K562 (cell line): Measurements from ENCODE around the gene ZNF85. TPM values are rescaled to one million over a fixed set of nuclear protein-coding genes. Genes with fewer than 3 reads are reported as not detected.

Experiments used
- ATAC-seq: fragments of 200-7000 bp; cut with Tn5 transposase; 3 replicates; pipeline ENCODE4 v1.9.1; 2020; ENCODE audit warnings: moderate library complexity
- BruUV-seq: library from RNA; stranded (reverse); fragments of 400-500 nt; replicated peaks from 2 replicates; lab custom pipeline; 2021; lab: Mats Ljungman, UMichigan
- CTCF ChIA-PET: fragments of 300-600 bp; formaldehyde crosslinking; extraction: SDS; loops from one replicate; lab custom pipeline; 2021; ENCODE audit warnings: low intra/inter-chr PET ratio; lab: Yijun Ruan, JAX
- POLR2A ChIA-PET: fragments of 300-600, 350-650 bp; sonication (Branson Sonifier 250); formaldehyde crosslinking; extraction: SDS; loops from one replicate; lab custom pipeline; 2021; ENCODE audit warnings: antibody characterized with exemption, inconsistent platforms; lab: Yijun Ruan, JAX
- DNase-seq, 4 experiments: peaks; one replicate each; pipeline versions ENCODE4 v3.0.0 to v3.0.0-alpha.2; 2011 to 2018; ENCODE audit warnings: low spot score in 3 of 4, mixed read lengths in 3 of 4; ENCODE audit errors: extremely low read depth in 1 of 4
- FAIRE-seq: peaks from 2 replicates; lab custom pipeline; 2011; peaks lifted over from hg19 to GRCh38; lab: Jason Lieb, UNC
- H2AFZ ChIP-seq: 2 replicates; pipeline ENCODE4 v1.6.0; 2011; ENCODE audit warnings: low read depth, low read length, control low read depth, inconsistent platforms
- H3K27ac ChIP-seq: fragments of 200-600 bp; 3 replicates; pipeline ENCODE4 v1.8.0; 2011; ENCODE audit warnings: low read depth, mild to moderate bottlenecking, control low read depth, inconsistent platforms, low read length, moderate library complexity, mixed read lengths; ENCODE audit errors: extremely low read depth
- H3K27me3 ChIP-seq, 2 experiments: fragments of 300-600 bp in 1 of 2; 2 replicates in 1 of 2; 3 replicates in 1 of 2; pipeline versions ENCODE4 v1.6.0 to v1.8.0; 2011; ENCODE audit warnings: inconsistent platforms in 2 of 2, low read length in 2 of 2, mild to moderate bottlenecking in 1 of 2, mixed read lengths in 1 of 2, moderate library complexity in 1 of 2; ENCODE audit not compliant: control insufficient read depth in 2 of 2, insufficient read depth in 2 of 2
- H3K36me3 ChIP-seq: fragments of 300-600 bp; 3 replicates; pipeline ENCODE4 v1.8.0; 2011; ENCODE audit warnings: mild to moderate bottlenecking, low read length, inconsistent platforms; ENCODE audit not compliant: control insufficient read depth, insufficient read depth
- H3K4me1 ChIP-seq, 2 experiments: fragments of 200-600 bp in 1 of 2; replicated peaks in 1 of 2; 2 replicates in 1 of 2; 3 replicates in 1 of 2; pipeline versions ENCODE4 v1.5.1 to v1.8.0; 2011; ENCODE audit warnings: inconsistent platforms in 2 of 2, low read length in 2 of 2, mild to moderate bottlenecking in 1 of 2, mixed read lengths in 1 of 2, moderate library complexity in 1 of 2; ENCODE audit not compliant: control insufficient read depth in 2 of 2, insufficient read depth in 2 of 2
- H3K4me2 ChIP-seq: 2 replicates; pipeline ENCODE4 v1.6.1; 2011; ENCODE audit warnings: low read length, control low read depth, inconsistent platforms, mixed read lengths; ENCODE audit not compliant: insufficient read depth
- H3K4me3 ChIP-seq: fragments of 200-600 bp; sonication (generic), shearing (Covaris generic); 2 replicates; pipeline ENCODE4 v1.5.1; 2016; ENCODE audit warnings: control low read depth, inconsistent platforms
- H3K79me2 ChIP-seq: fragments of 200-600 bp; 3 replicates; pipeline ENCODE4 v1.8.0; 2011; ENCODE audit warnings: low read length, inconsistent platforms; ENCODE audit not compliant: control insufficient read depth, insufficient read depth
- H3K9ac ChIP-seq, 2 experiments: 2 replicates each; pipeline versions ENCODE4 v1.6.0 to v1.6.1; 2011; ENCODE audit warnings: low read depth in 2 of 2, low read length in 2 of 2, control low read depth in 1 of 2, inconsistent platforms in 1 of 2, mild to moderate bottlenecking in 1 of 2, mixed read lengths in 1 of 2; ENCODE audit not compliant: insufficient read depth in 1 of 2
- H3K9me1 ChIP-seq: one replicate; pipeline ENCODE4 v1.6.0; 2011; ENCODE audit warnings: inconsistent platforms, mild to moderate bottlenecking, low read length, moderate library complexity; ENCODE audit not compliant: control insufficient read depth, insufficient read depth
- H3K9me3 ChIP-seq: replicated peaks from 2 replicates; pipeline ENCODE4 v1.5.1; 2011; ENCODE audit warnings: low read depth, low read length, inconsistent platforms; ENCODE audit not compliant: control insufficient read depth, insufficient read depth
- H4K20me1 ChIP-seq: replicated peaks from 2 replicates; pipeline ENCODE4 v1.6.1; 2011; ENCODE audit warnings: low read length, inconsistent platforms, mixed read lengths; ENCODE audit not compliant: control insufficient read depth, insufficient read depth
- FUS ChIP-seq: fragments of 200-400 bp; formaldehyde crosslinking; optimal IDR thresholded peaks from 2 replicates; pipeline ENCODE3; 2017; ENCODE audit warnings: low read depth, low read length
- NFIC ChIP-seq: fragments of 450-650 bp; IDR thresholded peaks from 2 replicates; pipeline ENCODE4 v1.6.1; 2017; ENCODE audit warnings: mild to moderate bottlenecking, inconsistent platforms
- RAD21 ChIP-seq, 2 experiments: fragments of 250-450 bp in 1 of 2; fragments of 450-650 bp in 1 of 2; sonication (Bioruptor Pico) in 1 of 2; formaldehyde crosslinking in 1 of 2; IDR thresholded peaks in 1 of 2; conservative IDR thresholded peaks in 1 of 2; 2 replicates each; pipeline versions ENCODE4 v1.4.0 to v1.8.0; 2020 to 2022; ENCODE audit warnings: mild to moderate bottlenecking in 2 of 2, moderate library complexity in 1 of 2
- SETDB1 ChIP-seq: IDR thresholded peaks from one replicate; pipeline ENCODE4 v1.6.1; 2012; ENCODE audit warnings: low read length, control low read depth, inconsistent platforms
- TAF7 ChIP-seq: fragments of 450-650 bp; IDR thresholded peaks from 2 replicates; pipeline ENCODE4 v1.6.1; 2016; ENCODE audit warnings: missing genetic modification characterization, missing compliant biosample characterization
- TCF7 ChIP-seq: sonication (generic); IDR thresholded peaks from 2 replicates; pipeline ENCODE4 v1.6.1; 2016; ENCODE audit warnings: antibody characterized with exemption, borderline replicate concordance
- ZBTB1 ChIP-seq: sonication (generic); formaldehyde crosslinking; IDR thresholded peaks from 2 replicates; pipeline ENCODE4 v1.8.1; 2023; ENCODE audit warnings: missing genetic modification reagents, low read depth, mild to moderate bottlenecking, borderline replicate concordance
- ZBTB7A ChIP-seq: IDR thresholded peaks from 2 replicates; pipeline ENCODE4 v1.6.1; 2011; ENCODE audit warnings: low read depth, mild to moderate bottlenecking, low read length, moderate library complexity, borderline replicate concordance; ENCODE audit not compliant: control insufficient read depth
- ZNF175 ChIP-seq: fragments of 200-800 bp; sonication (Bioruptor generic); IDR thresholded peaks from 2 replicates; pipeline ENCODE4 v1.6.1; 2016; ENCODE audit warnings: low read depth, mild to moderate bottlenecking, missing genetic modification characterization, missing compliant biosample characterization
- WGBS: fragments of 100-300 bp; shearing (Covaris generic); methylation state at CpG from one replicate; pipeline ENCODE4 v1.1.6; 2016; ENCODE audit warnings: low coverage, mixed read lengths; ENCODE audit not compliant: insufficient coverage; ENCODE audit errors: missing lambda C conversion rate; 5-methylcytosine and 5-hydroxymethylcytosine counted together
- in situ Hi-C: fragments of 300-500 bp; cut with MboI; formaldehyde crosslinking; loops from 4 replicates; pipeline ENCODE4 v1.15.0; 2018; ENCODE audit warnings: inconsistent platforms, mixed read lengths
- intact Hi-C: fragments of 100-400 bp; cut with micrococcal nuclease; formaldehyde crosslinking; loops from 2 replicates; pipeline ENCODE4 v1.14.2; 2022
- polyA plus RNA-seq, 8 experiments: library from polyadenylated mRNA; depleted of rRNA in 4 of 8; stranded (reverse) in 5 of 8; unstranded in 3 of 8; fragments of >200 nt; fragmentation: Nextera tagmentation in 2 of 8; fragmentation: Illumina TruSeq in 1 of 8; extraction: Ambion mirVana in 2 of 8; extraction: Trizol in 1 of 8; gene quantifications; 2 replicates each; pipeline versions ENCODE4 v1.2.1 to v1.2.3, GENCODE V29; 2011 to 2014; ENCODE audit warnings: inconsistent platforms in 1 of 8, missing spikeins in 1 of 8
- total RNA-seq, 7 experiments: library from RNA; depleted of rRNA in 6 of 7; stranded (reverse); fragments of >200 nt in 6 of 7; fragmentation: Illumina TruSeq in 2 of 7; extraction: Trizol in 2 of 7; gene quantifications; 2 replicates each; pipeline versions ENCODE4 v1.2.1 to v1.2.3, GENCODE V29; 2011 to 2021; ENCODE audit warnings: low replicate concordance in 1 of 7
- TF ChIP-seq, protein P1 (sequence below): sonication (generic); formaldehyde crosslinking; IDR thresholded peaks from 2 replicates; pipeline ENCODE4 v1.5.0; 2020; ENCODE audit warnings: missing genetic modification reagents

The ZNF85 gene
- total and polyA plus RNA-seq, 9 of the 15 experiments (the other 6 are each of a cell fraction or from before 2014, with no cell fraction given), result 0.41 to 1.7 (median 0.92) TPM

DNA sequence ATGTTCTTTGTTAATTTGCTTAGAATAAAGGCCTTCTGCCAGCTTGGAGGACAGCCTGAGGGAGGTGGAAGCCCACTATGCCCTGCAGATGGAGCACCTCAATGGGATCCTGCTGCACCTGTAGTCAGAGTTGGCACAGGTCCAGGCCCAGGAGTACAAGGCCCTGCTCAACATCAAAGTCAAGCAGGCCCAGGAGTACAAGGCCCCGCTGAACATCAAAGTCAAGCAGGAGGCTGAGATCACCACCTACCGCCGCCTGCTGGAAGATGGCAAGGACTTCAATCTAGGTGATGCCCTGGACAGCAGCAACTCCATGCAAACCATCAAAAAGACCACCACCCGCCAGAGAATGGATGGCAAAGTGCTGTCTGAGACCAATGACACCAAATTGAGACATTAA, 41.7 kb downstream of the ZNF85 start:
- in situ Hi-C loops, result no loop called here
- H3K9ac ChIP-seq, result no peak overlapping the region
- FAIRE-seq (peak; percentile 15), DNase-seq (peak in 1 of 4 experiments; percentile 2)
- H3K36me3 ChIP-seq, result no peaks in the 10 kb centered on the region
- no peak for TF ChIP-seq ZNF175 (CRISPR knock-in tag)
- no peak for TF ChIP-seq SETDB1
- no peak for TF ChIP-seq ZBTB1 (CRISPR knock-in tag)
- TF ChIP-seq TAF7, result no peak
- no peak for TF ChIP-seq TCF7
- TF ChIP-seq, protein P1, sequence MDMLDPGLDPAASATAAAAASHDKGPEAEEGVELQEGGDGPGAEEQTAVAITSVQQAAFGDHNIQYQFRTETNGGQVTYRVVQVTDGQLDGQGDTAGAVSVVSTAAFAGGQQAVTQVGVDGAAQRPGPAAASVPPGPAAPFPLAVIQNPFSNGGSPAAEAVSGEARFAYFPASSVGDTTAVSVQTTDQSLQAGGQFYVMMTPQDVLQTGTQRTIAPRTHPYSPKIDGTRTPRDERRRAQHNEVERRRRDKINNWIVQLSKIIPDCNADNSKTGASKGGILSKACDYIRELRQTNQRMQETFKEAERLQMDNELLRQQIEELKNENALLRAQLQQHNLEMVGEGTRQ, result no peak
- TF ChIP-seq RAD21 (CRISPR knock-in tag; conservative IDR thresholded peaks at IDR 0.05 in 1 of 2, IDR thresholded peaks at IDR 0.05 in 1 of 2), result 0 out of 4 replicates have a peak, but pooled peaks of 1 of the 2 experiments have one; percentile 17
- TF ChIP-seq FUS, result no peak
- peak; percentile 61 for TF ChIP-seq NFIC
- no peak for TF ChIP-seq ZBTB7A
- TF ChIP-seq, all 486 proteins: peak for 2
- 0% methylated on average over 4 of the region's 4 CpGs for WGBS
- CTCF ChIA-PET, result no interaction called here
- no peak overlapping the region for H3K27ac ChIP-seq
- H3K4me2 ChIP-seq, result no peak overlapping the region
- no peaks in the 10 kb centered on the region for H3K9me1 ChIP-seq
- no peaks in the 10 kb centered on the region for H3K4me1 ChIP-seq
- no peaks in the 10 kb centered on the region for H3K79me2 ChIP-seq
- intact Hi-C loops, result no loop called here
- POLR2A ChIA-PET, result no interaction called here
- no peak overlapping the region for H2AFZ ChIP-seq
- no peaks in the 10 kb centered on the region for H3K27me3 ChIP-seq
- no peaks in the 10 kb centered on the region for H4K20me1 ChIP-seq
- H3K9me3 ChIP-seq, result no peaks in the 10 kb centered on the region; the same call in 1 of the 2 replicates
- H3K4me3 ChIP-seq, result no peak overlapping the region
- ATAC-seq, result no peak
- BruUV-seq, result no TSS peak
